GM20000 (cell line): ENCODE results near the gene TPK1.
A peak's percentile ranks its signal among the peaks of the same experiment; 100 is the strongest.
"Not testable (repeated sequence)": the region's sequence is repeated elsewhere in the genome, so short reads cannot be mapped to it uniquely, and the experiment has no call there.

Experiments used
- DNase-seq: peaks from one replicate; pipeline ENCODE4 v3.0.0; 2012; ENCODE audit warnings: low spot score
- TF ChIP-seq, protein P1 (sequence below): IDR thresholded peaks from 2 replicates; pipeline ENCODE4 v1.5.1; 2012; ENCODE audit warnings: mild to moderate bottlenecking, control low read depth; ENCODE audit errors: extremely low read depth, missing control alignments

TPK1 gene

DNA sequence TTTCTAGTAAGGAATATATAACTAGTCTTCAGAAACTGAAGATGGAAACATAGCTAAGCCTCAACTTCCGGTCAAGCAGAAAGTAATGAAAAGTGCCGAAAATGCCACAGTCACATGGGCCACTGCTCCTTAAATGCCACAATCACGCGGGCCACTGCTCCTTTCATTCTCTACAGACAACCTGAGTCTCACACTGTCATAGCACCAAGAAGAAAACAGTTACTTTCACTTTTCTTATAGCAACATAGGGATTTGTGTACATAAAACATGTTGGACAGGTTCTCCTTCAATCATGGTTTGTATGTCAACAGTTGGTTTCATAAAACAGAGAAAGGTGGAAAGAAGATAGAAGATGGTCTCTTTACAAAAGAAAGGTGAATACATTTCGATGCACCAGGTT is 383.8 kb downstream of the TPK1 start:
- TF ChIP-seq, protein P1, sequence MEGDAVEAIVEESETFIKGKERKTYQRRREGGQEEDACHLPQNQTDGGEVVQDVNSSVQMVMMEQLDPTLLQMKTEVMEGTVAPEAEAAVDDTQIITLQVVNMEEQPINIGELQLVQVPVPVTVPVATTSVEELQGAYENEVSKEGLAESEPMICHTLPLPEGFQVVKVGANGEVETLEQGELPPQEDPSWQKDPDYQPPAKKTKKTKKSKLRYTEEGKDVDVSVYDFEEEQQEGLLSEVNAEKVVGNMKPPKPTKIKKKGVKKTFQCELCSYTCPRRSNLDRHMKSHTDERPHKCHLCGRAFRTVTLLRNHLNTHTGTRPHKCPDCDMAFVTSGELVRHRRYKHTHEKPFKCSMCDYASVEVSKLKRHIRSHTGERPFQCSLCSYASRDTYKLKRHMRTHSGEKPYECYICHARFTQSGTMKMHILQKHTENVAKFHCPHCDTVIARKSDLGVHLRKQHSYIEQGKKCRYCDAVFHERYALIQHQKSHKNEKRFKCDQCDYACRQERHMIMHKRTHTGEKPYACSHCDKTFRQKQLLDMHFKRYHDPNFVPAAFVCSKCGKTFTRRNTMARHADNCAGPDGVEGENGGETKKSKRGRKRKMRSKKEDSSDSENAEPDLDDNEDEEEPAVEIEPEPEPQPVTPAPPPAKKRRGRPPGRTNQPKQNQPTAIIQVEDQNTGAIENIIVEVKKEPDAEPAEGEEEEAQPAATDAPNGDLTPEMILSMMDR = no peak
- DNase-seq = no peak

DNA sequence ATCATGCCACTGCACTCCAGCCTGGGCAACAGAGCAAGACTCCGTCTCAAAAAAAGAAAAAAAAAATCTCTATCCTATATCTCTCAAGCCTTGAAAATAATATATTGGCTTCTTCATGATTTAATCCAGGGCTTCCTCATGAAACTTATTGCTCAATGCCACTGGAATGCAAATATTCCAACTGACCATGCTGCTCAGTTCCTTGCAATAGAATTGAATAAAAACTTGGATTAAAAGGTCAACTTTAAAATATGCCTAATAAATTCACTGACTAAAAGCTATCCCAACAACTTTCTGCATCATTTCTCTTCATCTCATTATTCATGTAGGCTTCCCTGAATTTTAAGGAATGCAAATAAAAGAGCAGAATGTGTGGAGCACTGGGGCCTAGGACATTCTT is 390.3 kb downstream of the TPK1 start:
- DNase-seq = no peak
- TF ChIP-seq, protein P1 = no peak

DNA sequence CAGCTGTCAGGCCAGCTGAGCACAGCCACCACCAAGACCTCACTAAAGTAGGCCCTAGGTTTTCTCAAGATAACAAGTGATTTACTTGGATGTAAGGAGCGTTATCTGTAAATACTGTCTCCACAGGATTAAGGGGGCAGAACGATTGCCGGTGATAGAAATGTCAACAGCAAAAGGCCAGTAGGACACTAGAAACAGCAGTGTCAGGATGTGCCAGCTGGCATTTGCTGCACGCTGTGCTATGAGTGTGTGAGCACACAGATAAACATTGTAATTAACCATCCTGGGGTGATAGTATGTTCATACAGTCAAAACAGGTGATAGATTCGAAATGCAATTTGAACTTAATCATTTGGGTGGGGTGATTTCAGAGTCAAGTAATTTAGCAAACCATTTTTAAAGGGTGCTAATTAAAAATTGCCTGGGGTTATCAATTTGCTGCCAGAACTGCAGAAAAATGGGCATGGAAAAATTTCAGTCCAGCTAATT is 396.1 kb downstream of the TPK1 start:
- no peak for DNase-seq
- TF ChIP-seq, protein P1 = no peak

DNA sequence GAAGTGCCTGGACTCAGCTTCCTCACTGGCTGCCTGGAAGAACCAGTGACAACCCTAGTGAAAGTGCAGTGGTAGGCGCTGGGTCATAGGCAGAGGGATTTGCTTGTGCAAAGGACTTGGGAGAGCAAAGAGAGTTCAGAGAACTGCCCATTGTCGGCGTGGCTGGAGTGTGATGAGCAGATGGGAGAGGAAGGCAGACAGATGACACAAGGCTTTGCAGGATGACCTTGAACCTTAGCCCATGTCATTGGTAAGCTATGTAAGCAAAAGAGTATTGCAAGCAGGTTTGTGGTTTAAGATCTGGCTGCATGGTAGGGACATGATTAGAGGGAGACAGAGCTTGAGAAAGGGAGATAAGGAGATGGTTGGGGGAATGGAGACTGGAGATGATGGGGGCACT is 397.1 kb downstream of the TPK1 start:
- no peak for DNase-seq
- TF ChIP-seq, protein P1 = no peak

DNA sequence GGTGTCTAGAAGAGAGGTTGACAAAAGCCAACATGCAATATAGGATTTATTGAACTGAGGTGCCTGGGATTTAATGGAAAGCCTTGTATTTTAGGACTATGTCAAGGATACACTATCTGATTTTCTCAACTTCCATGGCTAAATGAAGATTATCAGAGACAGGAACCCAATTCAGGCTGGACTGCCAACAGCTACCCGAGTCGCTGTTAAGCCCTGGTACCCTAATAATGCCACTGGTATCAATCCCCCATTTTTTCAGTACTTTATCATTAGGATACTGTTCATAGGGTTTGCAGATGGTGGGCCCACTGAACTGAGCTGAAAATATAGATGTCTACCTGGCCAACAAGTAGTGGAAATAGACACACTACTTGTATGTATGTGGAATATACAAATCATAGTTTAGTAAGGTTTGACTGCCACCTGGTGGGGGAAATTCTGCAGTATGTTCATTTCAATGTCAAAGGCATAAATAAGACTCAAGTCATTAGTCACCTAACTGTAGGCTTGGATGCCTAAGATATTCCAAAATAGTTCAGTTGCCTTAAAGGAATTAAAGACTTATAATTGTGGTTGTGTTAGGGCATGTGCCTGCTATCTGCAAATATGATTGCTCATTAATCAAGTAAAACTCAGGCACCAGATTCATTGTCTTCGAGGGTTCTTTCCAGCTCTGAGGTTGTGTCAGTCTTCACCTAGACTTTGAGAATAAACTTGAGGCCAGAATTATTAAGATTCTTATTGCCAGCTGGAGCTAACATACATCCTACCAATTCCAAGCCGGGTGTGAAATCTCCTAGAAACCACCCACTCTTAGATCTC is 398.3 kb downstream of the TPK1 start:
- TF ChIP-seq, protein P1 = peak; percentile 28
- peak; percentile 26 for DNase-seq

DNA sequence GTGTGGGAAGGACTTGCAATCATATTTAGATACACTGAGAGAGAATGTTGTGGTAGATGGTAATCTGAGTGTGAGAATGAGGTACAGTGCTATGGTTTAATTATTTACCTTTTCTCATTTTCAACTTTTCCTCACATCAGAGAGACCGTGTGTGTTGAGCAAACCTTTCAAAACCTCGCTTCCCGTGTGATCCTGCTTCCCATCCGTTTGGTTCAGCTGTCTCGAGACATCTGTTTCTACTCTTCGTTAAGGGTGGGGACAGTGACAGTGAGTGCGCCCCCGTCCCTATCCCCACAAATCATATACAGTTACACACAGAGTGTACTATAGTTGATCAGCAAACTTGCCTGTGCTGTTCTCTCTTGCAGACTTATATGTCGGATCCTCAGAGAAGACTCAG is 399.4 kb downstream of the TPK1 start:
- TF ChIP-seq, protein P1 = no peak
- DNase-seq = no peak

DNA sequence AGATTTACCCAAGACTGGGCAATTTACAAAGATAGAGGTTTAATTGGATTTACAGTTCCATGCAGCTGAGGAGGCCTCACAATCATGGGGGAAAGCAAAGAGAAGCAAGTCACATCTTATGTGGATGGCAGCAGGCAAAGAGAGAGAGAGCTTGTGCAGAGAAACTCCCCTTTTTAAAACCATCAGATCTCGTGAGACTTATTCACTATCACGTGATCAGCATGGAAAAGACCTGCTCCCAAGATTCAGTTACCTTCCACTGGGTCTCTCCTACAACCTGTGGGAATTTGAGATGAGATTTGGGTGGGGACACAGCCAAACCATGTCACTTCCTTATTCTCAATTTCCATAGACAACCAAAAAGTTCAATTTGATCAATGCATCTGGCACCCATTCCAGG is 407.4 kb downstream of the TPK1 start:
- DNase-seq = no peak
- TF ChIP-seq, protein P1 = no peak

DNA sequence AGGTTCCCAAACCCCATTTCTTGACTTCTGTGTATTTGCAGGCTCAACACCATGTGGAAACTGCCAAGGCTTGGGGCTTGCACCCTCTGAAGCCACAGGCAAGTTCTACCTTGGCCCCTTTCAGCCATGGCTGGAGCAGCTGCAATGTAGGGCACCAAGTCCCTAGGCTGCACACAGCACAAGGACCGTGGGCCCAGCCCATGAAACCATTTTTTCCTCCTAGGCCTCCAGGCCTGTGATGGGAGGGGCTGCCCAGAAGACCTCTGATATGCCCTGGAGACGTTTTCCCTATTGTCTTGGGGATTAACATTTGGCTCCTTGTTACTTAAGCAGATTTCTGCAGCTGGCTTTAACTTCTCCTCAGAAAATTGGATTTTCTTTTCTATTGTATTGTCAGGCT is 408.3 kb downstream of the TPK1 start:
- not testable (repeated sequence) for DNase-seq

DNA sequence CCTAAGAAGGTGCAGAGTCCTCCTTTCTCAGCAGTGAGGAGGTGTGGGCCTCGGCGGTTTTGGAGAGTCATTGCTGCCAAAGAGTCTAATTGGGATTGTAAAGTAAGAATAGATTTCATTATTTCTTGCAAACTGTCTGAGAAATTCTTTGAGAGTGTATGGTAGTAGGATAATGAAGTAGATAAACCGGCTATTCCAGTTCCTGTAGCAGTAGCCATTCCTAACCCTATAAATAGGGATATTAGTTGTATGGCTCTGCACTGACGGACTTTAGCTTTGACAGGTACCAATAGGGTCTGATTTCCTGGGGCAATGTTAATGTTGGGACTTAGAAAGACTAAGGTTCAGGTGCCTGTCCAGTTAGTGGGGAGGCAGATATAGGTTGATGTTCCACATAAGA is 416.9 kb downstream of the TPK1 start:
- DNase-seq = not testable (repeated sequence)
